ENCODE measurements around the gene RETREG2.

RETREG2 gene

GRCh38 chr2:219168932-219169331 lies 9.1 kb upstream of the RETREG2 start:
- no peak for DNase-seq (ENCODE audit: low read depth in 3 of 3, low spot score in 1 of 3)

DNA sequence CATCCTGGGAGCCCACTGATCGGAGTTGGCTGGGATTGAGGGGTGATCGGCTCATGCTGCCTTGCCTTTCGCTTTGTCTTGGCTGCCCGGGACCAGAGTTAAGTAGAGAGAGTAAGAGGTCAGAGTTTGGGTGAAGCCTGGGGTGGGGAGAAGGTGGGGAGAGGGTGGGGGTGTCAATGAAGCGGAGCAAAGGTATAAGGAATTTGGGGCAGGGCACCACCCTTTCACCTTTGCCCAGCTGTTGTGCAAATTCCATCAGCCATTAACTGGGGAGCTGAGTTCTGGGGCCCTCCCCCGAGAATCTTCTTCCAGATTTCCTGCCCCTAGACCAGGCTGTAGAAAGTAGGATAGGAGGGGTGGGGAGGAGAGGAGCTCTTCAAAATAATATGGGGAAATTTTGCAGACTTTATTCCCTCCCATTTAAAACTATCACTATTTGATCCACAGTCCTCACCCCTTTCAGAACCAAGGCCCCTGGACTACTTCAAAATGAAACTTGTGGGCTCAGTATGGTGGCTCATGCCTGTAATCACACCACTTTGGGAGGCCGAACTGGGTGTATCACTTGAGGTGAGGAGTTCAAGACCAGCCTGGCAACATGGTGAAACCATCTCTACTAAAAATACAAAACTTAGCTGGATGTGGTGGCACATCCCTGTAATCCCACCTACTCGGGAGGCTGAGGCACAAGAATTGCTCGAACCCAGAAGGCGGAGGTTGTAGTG lies 8.0 kb upstream of the RETREG2 start, which contains the start of gene SLC23A3:
SLC23A3 (minus strand) TSS at position 100 of the 725 bp plus-strand sequence; CDS start at position 55, 45 bp downstream.
- no peak for DNase-seq (ENCODE audit: low read depth in 3 of 3, low spot score in 1 of 3)

DNA sequence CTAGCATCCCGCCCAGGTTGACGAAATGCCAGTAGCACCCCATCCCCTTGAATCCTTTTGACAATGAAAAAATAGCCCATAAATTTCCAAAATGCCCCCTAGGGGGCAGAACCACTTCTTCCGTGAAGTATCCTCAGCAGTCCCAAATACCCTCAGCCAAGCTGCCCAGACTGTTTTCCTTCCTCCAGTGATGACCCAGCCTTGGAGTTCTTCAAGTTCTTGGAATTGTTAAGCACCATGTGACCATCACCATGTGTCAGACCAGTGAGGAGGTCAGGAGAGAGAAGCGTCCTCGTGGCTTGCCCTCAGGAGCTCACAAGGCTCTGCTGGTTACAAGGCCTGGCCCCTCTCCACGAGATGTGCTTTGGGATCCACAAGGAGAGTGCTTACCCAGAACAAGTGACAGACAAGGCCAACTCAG lies 6.8 kb upstream of the RETREG2 start:
- DNase-seq (ENCODE audit: low read depth in 3 of 3, low spot score in 1 of 3): no peak

DNA sequence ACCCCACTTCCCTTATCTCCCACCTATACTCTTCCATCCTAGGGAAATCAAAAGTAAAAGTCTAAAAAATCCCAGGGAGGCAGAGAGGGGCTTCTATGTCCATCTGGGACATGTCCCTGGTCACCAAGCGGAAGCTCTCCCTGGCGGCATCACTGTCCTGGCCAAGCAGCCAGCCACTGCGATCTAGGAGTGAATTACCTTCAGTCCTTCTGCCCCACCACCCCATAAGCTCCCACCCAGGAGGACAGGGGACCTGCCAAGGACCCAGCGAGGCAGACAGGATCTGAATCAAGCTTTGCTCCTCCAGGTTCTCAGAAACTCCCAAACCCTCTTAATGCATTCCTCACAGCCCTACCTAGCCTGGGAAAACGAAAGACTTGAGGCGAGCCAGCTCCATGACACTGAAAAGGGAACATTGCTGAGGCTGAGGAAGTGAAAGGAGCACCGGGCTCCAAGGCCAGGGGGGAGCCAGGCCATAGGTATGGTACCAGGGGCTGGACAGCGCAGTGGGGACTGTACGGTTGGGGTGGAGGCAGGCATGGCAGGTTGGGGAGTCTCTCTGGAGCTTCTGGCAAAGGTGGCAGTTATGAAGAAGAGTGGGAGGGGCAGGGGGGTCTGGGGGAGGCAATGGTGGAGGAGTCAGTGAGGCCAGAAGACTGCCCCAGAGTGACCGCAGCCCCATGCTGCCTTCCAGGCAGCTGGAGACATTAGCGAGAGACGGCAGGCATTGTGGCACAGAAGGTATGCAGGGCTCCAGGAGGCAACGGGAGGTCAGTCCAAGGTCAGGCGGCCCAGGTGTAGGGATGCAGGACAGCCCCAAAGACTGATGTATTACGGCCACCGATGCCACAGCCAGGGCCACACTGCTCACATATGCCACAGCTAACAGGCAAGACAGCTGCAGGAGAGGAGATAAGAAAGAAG lies 5.6 kb upstream of the RETREG2 start:
- no peak for DNase-seq (ENCODE audit: low read depth in 3 of 3, low spot score in 1 of 3)

- DNase-seq (ENCODE audit: low read depth in 3 of 3, low spot score in 1 of 3): no peak
Measured at GRCh38 chr2:219173176-219173575, 4.9 kb upstream of the RETREG2 start.

DNA sequence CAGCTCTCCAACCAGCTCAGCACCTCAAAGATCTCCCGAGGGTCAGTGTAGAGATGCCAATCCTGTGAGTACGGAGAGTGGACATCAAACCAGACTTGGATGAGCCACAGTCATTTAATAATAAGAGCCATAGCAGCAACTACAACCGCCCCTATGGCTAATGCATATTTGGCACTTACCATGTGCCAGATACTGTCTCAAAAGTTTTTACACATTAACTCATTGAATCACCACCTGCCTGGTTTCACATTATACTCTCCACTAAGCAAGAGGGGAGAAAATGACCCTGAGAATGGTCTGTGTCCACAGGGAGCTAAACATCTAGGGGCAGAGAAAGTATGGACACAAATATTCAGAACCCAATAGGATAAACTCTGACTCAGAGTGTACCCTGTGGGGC lies 3.9 kb upstream of the RETREG2 start:
- no peak for DNase-seq (ENCODE audit: low read depth in 3 of 3, low spot score in 1 of 3)

GRCh38 chr2:219174801-219175200 lies 3.3 kb upstream of the RETREG2 start:
- no peak for DNase-seq (ENCODE audit: low read depth in 3 of 3, low spot score in 1 of 3)

DNA sequence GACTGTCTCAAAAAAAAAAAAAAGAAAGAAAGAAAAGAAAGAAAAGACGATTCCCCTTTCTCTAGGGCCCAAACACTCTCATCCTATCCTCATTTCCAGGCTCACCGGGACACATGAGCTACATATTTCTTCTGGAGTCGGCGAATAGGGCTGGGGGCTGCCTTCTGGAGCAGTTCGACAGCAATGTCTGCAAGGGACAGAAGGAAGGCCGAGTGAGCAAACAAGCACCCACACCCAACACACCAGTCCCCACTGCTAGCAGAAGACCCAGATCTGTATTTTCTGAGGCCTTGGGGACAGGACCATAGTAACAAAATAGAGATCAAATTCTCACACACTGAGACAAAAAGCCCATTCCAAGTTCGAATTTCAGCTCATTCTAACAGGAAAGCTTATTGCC lies 2.6 kb upstream of the RETREG2 start:
- DNase-seq (ENCODE audit: low read depth in 3 of 3, low spot score in 1 of 3): no peak

DNA sequence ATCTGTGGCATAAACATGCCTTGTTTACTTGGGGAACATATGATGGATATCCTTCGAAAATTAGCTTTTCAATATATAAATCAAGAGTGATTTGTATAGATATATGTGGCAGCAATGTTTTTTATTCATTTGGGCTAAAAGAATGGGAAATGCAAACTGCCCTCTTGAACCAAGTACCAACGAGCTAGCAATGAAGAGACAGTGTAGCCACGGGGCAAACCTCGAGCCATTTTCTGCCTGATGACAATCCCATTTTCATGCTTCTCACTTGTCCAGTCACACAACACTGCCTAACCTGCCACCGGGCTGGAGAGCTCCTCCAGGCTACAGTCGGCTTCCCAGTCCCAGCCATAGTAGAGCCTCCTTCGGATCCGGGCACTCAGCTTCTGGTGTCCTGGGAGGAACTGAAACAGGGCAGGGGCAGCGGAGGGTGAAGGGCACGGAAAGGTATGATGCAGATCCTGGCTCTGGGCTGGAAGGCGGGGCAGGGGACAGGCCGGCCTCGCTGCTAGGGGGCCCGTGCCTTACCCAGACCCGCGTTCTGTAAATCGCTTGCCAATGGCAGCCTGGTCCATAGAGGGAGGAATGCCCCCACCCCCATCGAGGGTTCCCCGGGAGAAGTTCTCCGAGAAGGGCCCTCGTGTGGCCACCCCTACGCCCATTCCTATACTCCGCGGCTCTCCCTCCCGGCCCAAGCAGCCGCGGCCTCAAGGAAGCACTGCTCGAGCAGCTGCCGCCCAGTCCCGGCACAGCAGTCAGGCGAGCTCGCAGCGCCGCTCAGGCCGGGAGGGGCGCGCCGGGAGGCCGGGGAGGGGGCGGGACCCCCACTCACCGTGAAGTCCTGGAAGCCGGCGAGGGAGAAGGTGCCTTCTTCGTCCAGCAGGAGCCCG lies 1.9 kb upstream of the RETREG2 start:
- DNase-seq (ENCODE audit: low read depth in 3 of 3, low spot score in 1 of 3): peak in 1 of 3 donors; percentile 19

- DNase-seq (ENCODE audit: low read depth in 3 of 3, low spot score in 1 of 3): peak; percentile 64 to 77 (median 75)
Measured at GRCh38 chr2:219176818-219177551, 1.1 kb upstream of the RETREG2 start, which contains the start of gene CNPPD1. TSS of gene CNPPD1 (minus strand) at chr2:219176925. CDS start at chr2:219176828, 97 bp downstream.

- DNase-seq (ENCODE audit: low read depth in 3 of 3, low spot score in 1 of 3): peak in 1 of 3 donors; percentile 22
Measured at GRCh38 chr2:219178377-219179175, 501 bp downstream of the RETREG2 start.

GRCh38 chr2:219179601-219180465 lies 1.8 kb downstream of the RETREG2 start:
- DNase-seq (ENCODE audit: low read depth in 3 of 3, low spot score in 1 of 3): no peak

DNA sequence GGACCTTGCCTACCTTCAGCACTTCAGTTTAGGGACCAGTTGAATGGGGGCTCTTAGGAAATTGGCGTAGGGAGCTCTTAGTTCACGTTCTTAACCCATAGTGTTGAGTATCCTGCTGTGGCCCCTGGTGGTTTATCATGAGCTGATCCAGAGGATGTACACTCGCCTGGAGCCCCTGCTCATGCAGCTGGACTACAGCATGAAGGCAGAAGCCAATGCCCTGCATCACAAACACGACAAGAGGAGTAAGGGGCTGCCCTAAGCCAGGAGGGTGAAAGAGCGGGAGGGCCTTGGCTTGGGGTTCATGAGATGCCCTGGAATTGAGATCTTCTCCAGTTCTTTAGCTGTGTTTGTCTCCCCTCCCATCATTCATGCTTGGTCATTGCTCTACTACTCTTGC lies 2.9 kb downstream of the RETREG2 start:
- DNase-seq (ENCODE audit: low read depth in 3 of 3, low spot score in 1 of 3): no peak

DNA sequence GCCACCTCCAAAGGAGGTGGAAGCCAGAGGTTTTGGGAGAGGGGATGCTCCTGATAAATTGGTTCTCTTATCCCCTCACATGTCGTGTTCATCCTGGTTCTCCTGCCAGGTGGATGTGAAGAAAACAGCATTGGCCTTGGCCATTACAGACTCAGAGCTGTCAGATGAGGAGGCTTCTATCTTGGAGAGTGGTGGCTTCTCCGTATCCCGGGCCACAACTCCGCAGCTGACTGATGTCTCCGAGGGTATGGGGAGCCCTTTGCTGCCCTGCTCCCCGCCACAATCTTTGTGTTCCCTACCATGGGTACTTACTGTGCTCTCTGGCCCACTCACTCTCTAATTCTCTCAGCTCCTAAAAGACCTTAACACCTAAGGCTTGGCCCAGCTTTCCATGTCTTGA lies 3.5 kb downstream of the RETREG2 start:
- no peak for DNase-seq (ENCODE audit: low read depth in 3 of 3, low spot score in 1 of 3)

GRCh38 chr2:219182331-219183150 lies 4.5 kb downstream of the RETREG2 start:
- no peak for DNase-seq (ENCODE audit: low read depth in 3 of 3, low spot score in 1 of 3)

DNA sequence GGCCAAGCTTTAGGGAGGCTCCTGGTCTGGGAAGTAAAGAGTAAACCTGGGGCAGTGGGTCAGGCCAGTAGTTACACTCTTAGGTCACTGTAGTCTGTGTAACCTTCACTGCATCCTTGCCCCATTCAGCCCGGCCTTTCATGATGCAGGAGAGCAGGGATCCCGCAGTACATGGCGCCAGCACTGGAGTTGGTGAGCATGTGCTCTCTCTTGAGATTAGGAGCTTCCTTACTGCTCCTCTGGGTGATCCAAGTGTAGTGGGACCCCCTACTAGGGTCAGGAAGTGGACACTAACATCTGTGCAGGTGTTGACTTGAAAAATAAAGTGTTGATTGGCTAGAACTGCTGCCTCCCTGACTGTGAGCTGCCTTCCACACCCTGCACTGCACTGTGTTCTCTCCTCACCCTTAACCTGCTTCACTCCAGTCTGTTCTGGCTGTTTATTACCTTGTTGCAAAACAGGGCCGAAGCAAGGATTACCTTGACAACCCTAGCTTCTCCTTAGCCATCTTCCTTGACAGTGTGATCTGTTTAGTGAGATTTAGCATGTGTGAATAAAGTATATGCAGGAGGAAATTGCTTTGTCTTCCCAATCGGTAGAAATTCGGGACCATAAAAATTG lies 5.2 kb downstream of the RETREG2 start:
- DNase-seq (ENCODE audit: low read depth in 3 of 3, low spot score in 1 of 3): no peak

- no peak for DNase-seq (ENCODE audit: low read depth in 3 of 3, low spot score in 1 of 3)
Measured at GRCh38 chr2:219184121-219184520, 6.0 kb downstream of the RETREG2 start.
